ENCODE data around the gene ITFG2.
"Not testable (repeated sequence)": the region's sequence is repeated elsewhere in the genome, so short reads cannot be mapped to it uniquely, and the experiment has no call there.

ITFG2 gene

GRCh38 chr12:2812290-2813213, at the start of gene ITFG2:
TSS of gene ITFG2 (plus strand) at chr12:2812668. CDS start at chr12:2812761, 93 bp downstream.
- DNase-seq = peak; percentile 98

GRCh38 chr12:2764398-2764797, 48.1 kb upstream of the ITFG2 start:
- no peak for DNase-seq

GRCh38 chr12:2765052-2765451, 47.4 kb upstream of the ITFG2 start:
- no peak for DNase-seq

- DNase-seq = no peak
Observed at GRCh38 chr12:2765608-2766007, 46.9 kb upstream of the ITFG2 start.

GRCh38 chr12:2768224-2768961, 44.1 kb upstream of the ITFG2 start:
- no peak for DNase-seq

GRCh38 chr12:2769866-2770533, 42.5 kb upstream of the ITFG2 start:
- no peak for DNase-seq

GRCh38 chr12:2770544-2770943, 41.9 kb upstream of the ITFG2 start:
- not testable (repeated sequence) for DNase-seq

- DNase-seq = no peak
Observed at GRCh38 chr12:2772370-2772769, 40.1 kb upstream of the ITFG2 start.

- no peak for DNase-seq
Observed at GRCh38 chr12:2773199-2773875, 39.1 kb upstream of the ITFG2 start.

- DNase-seq = no peak
Observed at GRCh38 chr12:2775431-2775830, 37.0 kb upstream of the ITFG2 start.

- DNase-seq = no peak
Observed at GRCh38 chr12:2776129-2776806, 36.2 kb upstream of the ITFG2 start.

- no peak for DNase-seq
Observed at GRCh38 chr12:2779281-2779680, 33.2 kb upstream of the ITFG2 start.

GRCh38 chr12:2783936-2784600, 28.4 kb upstream of the ITFG2 start:
- peak; percentile 61 for DNase-seq

- no peak for DNase-seq
Observed at GRCh38 chr12:2785017-2785416, 27.5 kb upstream of the ITFG2 start.

GRCh38 chr12:2791089-2791488, 21.4 kb upstream of the ITFG2 start:
- no peak for DNase-seq

- DNase-seq = no peak
Observed at GRCh38 chr12:2792671-2793500, 19.6 kb upstream of the ITFG2 start.

- no peak for DNase-seq
Observed at GRCh38 chr12:2793561-2793960, 18.9 kb upstream of the ITFG2 start.

- peak; percentile 29 for DNase-seq
Observed at GRCh38 chr12:2794191-2794735, 18.2 kb upstream of the ITFG2 start.

- DNase-seq = peak; percentile 91
Observed at GRCh38 chr12:2794736-2795289, 17.7 kb upstream of the ITFG2 start, which contains the start of gene FKBP4. TSS of gene FKBP4 (plus strand) at chr12:2794970. CDS start at chr12:2795140, 170 bp downstream.

Measured in activated CD4-positive, alpha-beta T cell treated with anti-CD3 and anti-CD28 coated beads for 48 hours (primary cell).